Nephron progenitor cell (in vitro differentiated cells): ENCODE measurements around the gene PHF23.

Source experiments
- DNase-seq: peaks from one replicate; pipeline ENCODE4 v3.0.0; 2021
- H3K27ac Mint-ChIP-seq: 2 replicates; pipeline ENCODE4 v1.8.0; 2021; ENCODE audit warnings: mild to moderate bottlenecking, moderate library complexity, mixed read lengths
- H3K27me3 Mint-ChIP-seq: 2 replicates; pipeline ENCODE4 v1.8.0; 2021; ENCODE audit warnings: mild to moderate bottlenecking, low read depth, mixed read lengths; ENCODE audit not compliant: poor library complexity
- H3K36me3 Mint-ChIP-seq: 2 replicates; pipeline ENCODE4 v1.8.0; 2021; ENCODE audit warnings: low read depth, mixed read lengths
- H3K4me1 Mint-ChIP-seq: 2 replicates; pipeline ENCODE4 v1.8.0; 2021; ENCODE audit warnings: mixed read lengths
- H3K4me3 Mint-ChIP-seq: 2 replicates; pipeline ENCODE4 v1.8.0; 2021; ENCODE audit warnings: mild to moderate bottlenecking, moderate library complexity, mixed read lengths
- H3K9me3 Mint-ChIP-seq: 2 replicates; pipeline ENCODE4 v1.8.0; 2021; ENCODE audit warnings: mild to moderate bottlenecking, moderate library complexity, mixed read lengths
- CTCF ChIP-seq: fragments of 200-600 bp; sonication (generic); IDR thresholded peaks from 2 replicates; pipeline ENCODE4 v1.5.0; 2021; ENCODE audit warnings: antibody characterized with exemption

PHF23 gene

DNA sequence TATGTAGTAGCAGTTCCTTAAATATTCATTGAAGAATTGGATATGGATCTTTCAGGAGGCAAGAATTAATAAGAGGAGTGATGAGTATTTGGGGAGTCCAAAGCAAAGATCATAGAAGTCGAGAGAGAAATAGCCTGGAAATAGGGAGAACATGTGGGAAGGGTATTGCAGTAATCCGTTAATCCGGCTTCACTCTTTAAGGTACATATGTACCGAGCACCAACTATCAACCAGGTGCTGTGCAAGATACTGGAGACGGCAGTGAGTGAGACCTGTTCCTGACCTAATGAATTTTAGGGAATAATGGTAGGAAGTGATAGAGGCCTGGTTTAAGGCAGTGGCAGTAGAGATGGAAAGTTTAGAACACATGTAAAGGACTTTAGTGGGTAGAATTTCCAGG, 13.8 kb upstream of the PHF23 start:
- H3K4me3 Mint-ChIP-seq: peak overlapping the region; percentile 98
- peaks cover 2% of the 10 kb centered on the region for H3K27me3 Mint-ChIP-seq
- H3K27ac Mint-ChIP-seq: peak overlapping the region; percentile 100
- no peaks in the 10 kb centered on the region for H3K9me3 Mint-ChIP-seq
- no peak for TF ChIP-seq CTCF
- no peak for DNase-seq
- peaks cover 31% of the 10 kb centered on the region for H3K36me3 Mint-ChIP-seq
- H3K4me1 Mint-ChIP-seq: peaks cover 51% of the 10 kb centered on the region

DNA sequence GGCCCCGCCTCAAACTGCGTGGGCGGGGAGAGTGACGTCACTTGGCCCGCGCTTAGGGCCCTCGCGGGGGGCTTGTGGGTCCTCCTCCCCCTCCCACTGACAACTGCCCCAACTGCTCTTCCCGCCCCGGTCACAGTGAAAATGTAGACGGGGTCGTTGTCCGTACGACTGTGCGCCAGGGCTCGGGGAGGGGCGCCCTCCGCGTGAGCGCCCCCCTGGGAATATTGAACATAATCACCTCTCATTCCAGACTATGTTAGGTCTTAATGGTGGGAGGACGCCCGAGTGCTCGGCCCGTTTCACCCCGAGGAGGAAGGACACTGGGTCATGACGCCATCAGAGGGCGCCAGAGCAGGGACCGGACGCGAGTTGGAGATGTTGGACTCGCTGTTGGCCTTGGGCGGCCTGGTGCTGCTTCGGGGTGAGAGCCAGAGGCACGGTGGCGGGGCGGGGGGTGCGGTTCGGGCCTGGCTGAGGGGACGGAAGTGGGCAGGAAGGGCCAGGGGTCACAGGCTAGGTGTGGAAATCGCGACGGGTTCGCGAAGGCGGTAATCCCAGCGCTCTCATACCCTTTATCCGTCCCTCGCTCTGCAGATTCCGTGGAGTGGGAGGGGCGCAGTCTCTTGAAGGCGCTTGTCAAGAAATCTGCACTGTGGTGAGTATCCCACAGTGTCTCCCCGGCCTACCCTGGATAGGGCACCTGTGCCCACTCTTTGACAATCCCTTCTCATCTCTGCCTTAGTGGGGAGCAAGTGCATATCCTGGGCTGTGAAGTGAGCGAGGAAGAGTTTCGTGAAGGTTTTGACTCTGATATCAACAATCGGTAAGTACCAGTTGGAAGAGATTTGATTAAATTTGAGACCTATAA, 13.2 kb upstream of the PHF23 start, which contains the start of gene ELP5:
Gene ELP5 (plus strand): TSS at position 40 of the 868 bp plus-strand sequence. CDS start 336 bp downstream, at position 376.
- no peak for TF ChIP-seq CTCF
- Mint-ChIP-seq H3K4me3 (peak within 1 kb of the TSS; percentile 98), H3K27me3 (peaks cover 2% of the 10 kb centered on the region), H3K36me3 (peaks cover 29% of the 10 kb centered on the region), H3K27ac (peak within 1 kb of the TSS; percentile 100), H3K4me1 (peaks cover 51% of the 10 kb centered on the region), H3K9me3 (no peaks in the 10 kb centered on the region)
- DNase-seq: peak; percentile 94

DNA sequence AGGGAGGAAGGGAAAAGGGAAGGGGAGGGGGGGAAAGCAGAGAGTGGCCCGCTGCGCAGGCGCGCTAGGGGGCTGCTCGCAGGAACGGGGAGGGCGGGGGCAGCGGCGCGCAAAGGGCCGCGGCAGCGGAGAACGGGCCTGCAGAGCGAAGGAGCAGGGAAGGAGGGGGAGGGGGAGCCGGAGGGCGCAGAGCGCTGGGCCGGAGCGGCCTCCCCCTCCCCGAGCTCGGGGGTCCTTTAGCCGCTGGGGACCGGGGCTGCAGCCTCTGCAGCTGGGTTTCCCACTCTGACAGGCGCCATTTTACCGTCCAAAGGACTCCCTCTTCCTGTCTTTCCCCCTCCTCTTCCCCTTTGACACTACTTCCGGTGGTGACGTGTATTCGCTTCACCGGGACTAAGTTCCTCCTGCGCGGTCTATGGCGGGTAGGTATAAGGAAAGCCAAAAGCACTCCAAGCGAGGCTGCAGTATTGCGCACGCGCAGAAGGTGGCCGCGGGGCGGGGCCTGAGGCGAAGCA, 12.5 kb upstream of the PHF23 start, which contains the start of gene CTDNEP1:
Gene CTDNEP1 (minus strand): TSS at position 74 of the 515 bp plus-strand sequence. CDS start 438 bp downstream, outside the sequence.
- H3K4me3 Mint-ChIP-seq: peak within 1 kb of the TSS; percentile 98
- no peaks in the 10 kb centered on the region for H3K9me3 Mint-ChIP-seq
- peak within 1 kb of the TSS; percentile 100 for H3K27ac Mint-ChIP-seq
- peaks cover 51% of the 10 kb centered on the region for H3K4me1 Mint-ChIP-seq
- H3K27me3 Mint-ChIP-seq: peaks cover 2% of the 10 kb centered on the region
- peak; percentile 99 for DNase-seq
- TF ChIP-seq CTCF: no peak
- peaks cover 27% of the 10 kb centered on the region for H3K36me3 Mint-ChIP-seq

DNA sequence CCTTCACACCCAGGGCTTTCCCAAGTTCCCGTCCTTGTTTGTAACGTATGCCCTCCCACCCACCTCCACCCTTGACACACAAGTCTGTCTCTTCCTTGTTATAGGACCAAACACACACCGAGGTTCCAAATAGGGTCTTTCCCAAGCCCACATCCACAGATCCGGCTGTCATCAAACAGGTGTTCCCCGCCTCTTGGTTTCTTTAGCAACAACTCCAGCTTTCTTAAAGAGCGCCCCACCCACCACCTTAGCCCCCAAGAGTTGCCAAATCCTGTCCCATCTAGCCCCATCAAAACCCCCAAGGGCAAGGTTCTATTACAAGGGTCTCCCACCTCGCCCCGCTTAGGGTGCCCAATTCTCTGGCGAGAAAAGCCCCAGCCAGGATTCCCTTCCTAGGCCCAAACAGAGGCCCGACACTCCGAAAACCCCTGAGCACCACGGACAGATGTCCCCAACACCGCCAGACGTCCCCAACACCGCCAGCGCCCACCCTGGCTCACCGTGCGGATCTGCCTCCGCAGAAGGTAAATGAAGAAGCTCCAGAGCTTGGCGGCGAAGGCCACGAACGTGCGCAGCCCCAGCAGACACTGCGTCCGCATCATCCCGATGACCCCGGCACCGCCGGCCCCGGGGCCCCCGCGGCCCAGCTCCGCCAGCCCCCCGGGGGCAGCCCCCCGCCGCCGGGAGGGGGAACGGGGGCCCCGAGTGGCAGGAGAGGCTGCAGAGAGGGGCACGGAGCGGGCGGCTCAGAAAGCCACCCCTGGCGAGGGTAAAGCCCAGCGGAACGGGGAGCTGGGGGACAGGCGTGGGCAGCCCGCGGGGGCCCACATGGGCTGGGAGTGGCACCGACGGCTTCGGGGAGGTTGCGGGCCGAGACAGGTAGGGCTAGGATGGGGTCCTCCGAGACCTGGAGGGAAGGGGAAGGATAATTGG, 11.7 kb upstream of the PHF23 start:
- peak overlapping the region; percentile 98 for H3K4me3 Mint-ChIP-seq
- peaks cover 2% of the 10 kb centered on the region for H3K27me3 Mint-ChIP-seq
- H3K9me3 Mint-ChIP-seq: no peaks in the 10 kb centered on the region
- DNase-seq: peak; percentile 46
- peaks cover 51% of the 10 kb centered on the region for H3K4me1 Mint-ChIP-seq
- H3K27ac Mint-ChIP-seq: peak overlapping the region; percentile 97
- TF ChIP-seq CTCF: no peak
- peaks cover 29% of the 10 kb centered on the region for H3K36me3 Mint-ChIP-seq

DNA sequence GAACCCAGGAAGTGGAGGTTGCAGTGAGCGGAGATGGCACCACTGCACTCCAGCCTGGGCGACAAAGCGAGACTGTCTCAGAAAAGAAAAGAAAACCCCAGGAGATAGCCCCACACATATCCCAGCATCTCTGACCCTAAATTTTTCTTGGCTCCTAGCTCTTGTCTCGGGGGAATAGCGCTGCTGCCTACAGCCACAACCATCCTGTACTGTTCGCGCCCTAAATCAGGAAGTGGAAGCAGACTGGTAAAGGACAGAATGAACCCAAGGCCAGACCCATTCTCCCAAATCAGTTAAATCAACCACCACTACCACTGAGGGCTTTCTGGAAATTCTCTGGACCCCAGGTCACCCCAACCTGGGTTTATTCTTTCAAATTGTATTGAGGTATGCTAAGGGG, 10.6 kb upstream of the PHF23 start:
- Mint-ChIP-seq H3K27me3 (peaks cover 2% of the 10 kb centered on the region), H3K36me3 (peaks cover 31% of the 10 kb centered on the region), H3K4me3 (peak overlapping the region; percentile 98), H3K9me3 (no peaks in the 10 kb centered on the region), H3K27ac (peak overlapping the region; percentile 93), H3K4me1 (peaks cover 50% of the 10 kb centered on the region)
- no peak for DNase-seq
- TF ChIP-seq CTCF: no peak
